CD8-positive, alpha-beta memory T cell (primary cell): ENCODE data around the gene TCERG1. TPM values are rescaled to one million over a fixed set of nuclear protein-coding genes. Genes with fewer than 3 reads are reported as not detected.

ENCODE experiments used
- CTCF ChIA-PET: fragments of 350-600 bp; sonication (Branson Sonifier 250); formaldehyde crosslinking; loops from one replicate; lab custom pipeline; 2021; ENCODE audit warnings: antibody characterized with exemption; lab: Charles Lee
- POLR2A ChIA-PET: fragments of 350-600 bp; sonication (Branson Sonifier 250); formaldehyde crosslinking; loops from one replicate; lab custom pipeline; 2021; ENCODE audit warnings: antibody characterized with exemption; lab: Charles Lee
- DNase-seq, 5 donors: peaks; one replicate each; pipeline versions ENCODE4 v3.0.0 to v3.0.0-alpha.2; 2020 to 2022; ENCODE audit warnings: mixed read lengths in 1 of 5
- H3K27ac ChIP-seq: one replicate; pipeline ENCODE4 v1.7.0; 2013; ENCODE audit warnings: low read depth, mild to moderate bottlenecking, low read length, moderate library complexity
- H3K27me3 ChIP-seq: 2 replicates; pipeline ENCODE4 v1.7.0; 2013; ENCODE audit warnings: low read length, mild to moderate bottlenecking; ENCODE audit not compliant: insufficient read depth, poor library complexity, severe bottlenecking
- H3K36me3 ChIP-seq: 2 replicates; pipeline ENCODE4 v1.7.0; 2013; ENCODE audit warnings: mild to moderate bottlenecking, low read length, moderate library complexity; ENCODE audit not compliant: insufficient read depth
- H3K4me1 ChIP-seq: 2 replicates; pipeline ENCODE4 v1.7.0; 2013; ENCODE audit warnings: mild to moderate bottlenecking, low read length, moderate library complexity; ENCODE audit not compliant: insufficient read depth
- H3K4me3 ChIP-seq: 2 replicates; pipeline ENCODE4 v1.7.0; 2013; ENCODE audit warnings: mild to moderate bottlenecking, low read length
- H3K9me3 ChIP-seq: 2 replicates; pipeline ENCODE4 v1.7.0; 2013; ENCODE audit warnings: mild to moderate bottlenecking, low read length
- H3K27ac Mint-ChIP-seq, 8 donors: one replicate each; pipeline ENCODE4 v1.8.0; 2020 to 2021; ENCODE audit warnings: mixed read lengths in 8 of 8, mild to moderate bottlenecking in 6 of 8, inconsistent platforms in 3 of 8, moderate library complexity in 3 of 8
- H3K27me3 Mint-ChIP-seq, 2 donors: one replicate each; pipeline ENCODE4 v1.8.0; 2020 to 2021; ENCODE audit warnings: mixed read lengths in 2 of 2, mild to moderate bottlenecking in 1 of 2, moderate library complexity in 1 of 2
- H3K36me3 Mint-ChIP-seq, 3 donors: one replicate each; pipeline ENCODE4 v1.8.0; 2020 to 2021; ENCODE audit warnings: mixed read lengths in 3 of 3, inconsistent platforms in 1 of 3, mild to moderate bottlenecking in 1 of 3
- H3K4me1 Mint-ChIP-seq, 3 donors: one replicate each; pipeline ENCODE4 v1.8.0; 2020 to 2021; ENCODE audit warnings: mixed read lengths in 3 of 3, inconsistent platforms in 1 of 3, mild to moderate bottlenecking in 1 of 3
- H3K4me3 Mint-ChIP-seq, 7 donors: one replicate each; pipeline ENCODE4 v1.8.0; 2020 to 2021; ENCODE audit warnings: mixed read lengths in 7 of 7, mild to moderate bottlenecking in 6 of 7, moderate library complexity in 4 of 7, inconsistent platforms in 2 of 7
- H3K9me3 Mint-ChIP-seq, 5 donors: one replicate each; pipeline ENCODE4 v1.8.0; 2020 to 2022; ENCODE audit warnings: mixed read lengths in 5 of 5, mild to moderate bottlenecking in 3 of 5, moderate library complexity in 2 of 5, inconsistent platforms in 1 of 5
- polyA plus RNA-seq: library from polyadenylated mRNA; unstranded; fragments of 300-500 nt; fragmentation: Illumina TruSeq; gene quantifications from one replicate; pipeline ENCODE4 v1.2.3, GENCODE V29; 2021
- total RNA-seq, 2 experiments: library from RNA; stranded (reverse); gene quantifications; one replicate each; pipeline ENCODE4 v1.2.3, GENCODE V29; 2021

The TCERG1 gene
- total and polyA plus RNA-seq, 3 experiments from 2014 or later, result 37.8 to 110 (median 99.4) TPM

GRCh38 chr5:146515473-146516150 is 68.5 kb downstream of the TCERG1 start:
- Histone ChIP-seq H3K36me3 (no peaks in the 10 kb centered on the region), H3K9me3 (no peaks in the 10 kb centered on the region), H3K4me3 (no peak overlapping the region), H3K27me3 (no peaks in the 10 kb centered on the region), H3K4me1 (no peaks in the 10 kb centered on the region), H3K27ac (no peak overlapping the region)
- Mint-ChIP-seq H3K36me3 (peaks cover 0 to 18% (median 1%) of the 10 kb centered on the region in 3 donors), H3K27ac (peak overlapping the region in 1 of 8 donors; percentile 85), H3K4me3 (no peak overlapping the region), H3K4me1 (peaks cover 5 to 10% (median 6%) of the 10 kb centered on the region in 3 donors), H3K9me3 (no peaks in the 10 kb centered on the region), H3K27me3 (peaks cover 4 to 5% of the 10 kb centered on the region in 2 donors)
- DNase-seq, result no peak
- CTCF ChIA-PET, result no interaction called here
- POLR2A ChIA-PET, result no interaction called here

- H3K36me3 Mint-ChIP-seq, result peaks cover 0 to 13% (median 1%) of the 10 kb centered on the region in 3 donors
- ChIA-PET POLR2A (no interaction called here), CTCF (interaction anchor here (1.1 kb wide), 1 partner anchor 17 kb away, joined by 4 read pairs; no protein-coding TSS in a partner anchor)
- no peaks in the 10 kb centered on the region for H3K36me3 ChIP-seq
- H3K9me3 Mint-ChIP-seq, result no peaks in the 10 kb centered on the region
- peak within 1 kb of the TSS in 1 of 8 donors; percentile 85 for H3K27ac Mint-ChIP-seq
- no peak within 1 kb of the TSS for H3K4me3 ChIP-seq
- H3K9me3 ChIP-seq, result no peaks in the 10 kb centered on the region
- no peaks in the 10 kb centered on the region for H3K4me1 ChIP-seq
- H3K4me1 Mint-ChIP-seq, result peaks cover 5 to 10% (median 6%) of the 10 kb centered on the region in 3 donors
- DNase-seq, result no peak
- peaks cover 4 to 5% of the 10 kb centered on the region in 2 donors for H3K27me3 Mint-ChIP-seq
- H3K27me3 ChIP-seq, result no peaks in the 10 kb centered on the region
- H3K27ac ChIP-seq, result no peak within 1 kb of the TSS
- H3K4me3 Mint-ChIP-seq, result no peak within 1 kb of the TSS
These were observed 69.0 kb downstream of the TCERG1 start, which contains the start of gene GPR151 for GRCh38 chr5:146516151-146516475. TSS of gene GPR151 (minus strand) at chr5:146516190. CDS start at chr5:146516113, 77 bp downstream.

GRCh38 chr5:146519554-146519953 is 72.4 kb downstream of the TCERG1 start:
- H3K27ac ChIP-seq, result no peak overlapping the region
- H3K4me1 ChIP-seq, result no peaks in the 10 kb centered on the region
- H3K27me3 ChIP-seq, result no peaks in the 10 kb centered on the region
- no peak for DNase-seq
- POLR2A ChIA-PET, result no interaction called here
- no peaks in the 10 kb centered on the region for H3K9me3 ChIP-seq
- H3K9me3 Mint-ChIP-seq, result no peaks in the 10 kb centered on the region
- no peak overlapping the region for H3K27ac Mint-ChIP-seq
- CTCF ChIA-PET, result no interaction called here
- no peaks in the 10 kb centered on the region for H3K36me3 ChIP-seq
- peaks cover 5 to 10% (median 6%) of the 10 kb centered on the region in 3 donors for H3K4me1 Mint-ChIP-seq
- peaks cover 7 to 13% of the 10 kb centered on the region in 2 donors for H3K27me3 Mint-ChIP-seq
- H3K4me3 ChIP-seq, result no peak overlapping the region
- H3K4me3 Mint-ChIP-seq, result no peak overlapping the region
- H3K36me3 Mint-ChIP-seq, result no peaks in the 10 kb centered on the region

- H3K4me3 ChIP-seq, result no peak overlapping the region
- no peak overlapping the region for H3K27ac ChIP-seq
- Mint-ChIP-seq H3K9me3 (no peaks in the 10 kb centered on the region), H3K27me3 (peaks cover 7 to 13% of the 10 kb centered on the region in 2 donors), H3K4me3 (no peak overlapping the region), H3K4me1 (peaks cover 5 to 10% (median 6%) of the 10 kb centered on the region in 3 donors), H3K36me3 (no peaks in the 10 kb centered on the region), H3K27ac (no peak overlapping the region)
- CTCF ChIA-PET, result interaction anchor here (0.8 to 2.0 kb wide), 3 partner anchors 13 to 445 kb away, joined by 3 to 6 read pairs (median 6); no protein-coding TSS in a partner anchor
- POLR2A ChIA-PET, result no interaction called here
- no peaks in the 10 kb centered on the region for H3K4me1 ChIP-seq
- DNase-seq, result no peak
- H3K27me3 ChIP-seq, result no peaks in the 10 kb centered on the region
- H3K9me3 ChIP-seq, result no peaks in the 10 kb centered on the region
- no peaks in the 10 kb centered on the region for H3K36me3 ChIP-seq
These were observed 73.6 kb downstream of the TCERG1 start for GRCh38 chr5:146520731-146521130.

- Mint-ChIP-seq H3K36me3 (no peaks in the 10 kb centered on the region), H3K9me3 (no peaks in the 10 kb centered on the region), H3K27me3 (peaks cover 7 to 13% of the 10 kb centered on the region in 2 donors), H3K27ac (no peak overlapping the region), H3K4me1 (peaks cover 5 to 6% (median 6%) of the 10 kb centered on the region in 3 donors), H3K4me3 (no peak overlapping the region)
- ChIA-PET POLR2A (no interaction called here), CTCF (interaction anchor here (0.8 to 2.0 kb wide), 3 partner anchors 12 to 444 kb away, joined by 3 to 6 read pairs (median 6); no protein-coding TSS in a partner anchor)
- Histone ChIP-seq H3K27ac (no peak overlapping the region), H3K4me1 (no peaks in the 10 kb centered on the region), H3K27me3 (no peaks in the 10 kb centered on the region), H3K9me3 (no peaks in the 10 kb centered on the region), H3K36me3 (no peaks in the 10 kb centered on the region), H3K4me3 (no peak overlapping the region)
- no peak for DNase-seq
These were observed 74.4 kb downstream of the TCERG1 start for GRCh38 chr5:146521403-146522106.

GRCh38 chr5:146523698-146524097 is 76.6 kb downstream of the TCERG1 start:
- Histone ChIP-seq H3K4me3 (no peak overlapping the region), H3K27ac (no peak overlapping the region), H3K27me3 (no peaks in the 10 kb centered on the region), H3K36me3 (no peaks in the 10 kb centered on the region), H3K9me3 (no peaks in the 10 kb centered on the region), H3K4me1 (no peaks in the 10 kb centered on the region)
- no peak for DNase-seq
- Mint-ChIP-seq H3K9me3 (no peaks in the 10 kb centered on the region), H3K36me3 (no peaks in the 10 kb centered on the region), H3K27ac (no peak overlapping the region), H3K4me3 (no peak overlapping the region), H3K27me3 (peaks cover 7 to 21% of the 10 kb centered on the region in 2 donors), H3K4me1 (peaks cover 5 to 6% (median 6%) of the 10 kb centered on the region in 3 donors)
- ChIA-PET POLR2A (no interaction called here), CTCF (interaction anchor here (2.9 kb wide), 1 partner anchor 9 kb away, joined by 19 read pairs; no protein-coding TSS in a partner anchor)

GRCh38 chr5:146527785-146528184 is 80.7 kb downstream of the TCERG1 start:
- Mint-ChIP-seq H3K27ac (no peak overlapping the region), H3K36me3 (no peaks in the 10 kb centered on the region), H3K9me3 (no peaks in the 10 kb centered on the region), H3K4me3 (no peak overlapping the region), H3K4me1 (no peaks in the 10 kb centered on the region), H3K27me3 (peaks cover 4 to 12% of the 10 kb centered on the region in 2 donors)
- H3K27ac ChIP-seq, result no peak overlapping the region
- H3K27me3 ChIP-seq, result no peaks in the 10 kb centered on the region
- no peaks in the 10 kb centered on the region for H3K36me3 ChIP-seq
- H3K9me3 ChIP-seq, result no peaks in the 10 kb centered on the region
- no peak overlapping the region for H3K4me3 ChIP-seq
- CTCF ChIA-PET, result no interaction called here
- DNase-seq, result no peak
- POLR2A ChIA-PET, result no interaction called here
- no peaks in the 10 kb centered on the region for H3K4me1 ChIP-seq

- Histone ChIP-seq H3K4me1 (no peaks in the 10 kb centered on the region), H3K27me3 (no peaks in the 10 kb centered on the region), H3K36me3 (no peaks in the 10 kb centered on the region), H3K9me3 (no peaks in the 10 kb centered on the region), H3K4me3 (no peak overlapping the region), H3K27ac (no peak overlapping the region)
- peaks cover under 1 to 2% (median 1%) of the 10 kb centered on the region in 3 donors for H3K4me1 Mint-ChIP-seq
- POLR2A ChIA-PET, result no interaction called here
- H3K9me3 Mint-ChIP-seq, result no peaks in the 10 kb centered on the region
- H3K27ac Mint-ChIP-seq, result no peak overlapping the region
- no peak overlapping the region for H3K4me3 Mint-ChIP-seq
- H3K27me3 Mint-ChIP-seq, result peaks cover 2 to 8% of the 10 kb centered on the region in 2 donors
- DNase-seq, result no peak
- CTCF ChIA-PET, result no interaction called here
- H3K36me3 Mint-ChIP-seq, result no peaks in the 10 kb centered on the region
These were observed 81.1 kb downstream of the TCERG1 start for GRCh38 chr5:146528236-146528635.
